ENCODE data around the gene PLEKHO2. TPM values are rescaled to one million over a fixed set of nuclear protein-coding genes. Genes with fewer than 3 reads are reported as not detected.

The PLEKHO2 gene
- total RNA-seq, 2 donors from 2014 or later, result 8.6 to 31.8 TPM

DNA sequence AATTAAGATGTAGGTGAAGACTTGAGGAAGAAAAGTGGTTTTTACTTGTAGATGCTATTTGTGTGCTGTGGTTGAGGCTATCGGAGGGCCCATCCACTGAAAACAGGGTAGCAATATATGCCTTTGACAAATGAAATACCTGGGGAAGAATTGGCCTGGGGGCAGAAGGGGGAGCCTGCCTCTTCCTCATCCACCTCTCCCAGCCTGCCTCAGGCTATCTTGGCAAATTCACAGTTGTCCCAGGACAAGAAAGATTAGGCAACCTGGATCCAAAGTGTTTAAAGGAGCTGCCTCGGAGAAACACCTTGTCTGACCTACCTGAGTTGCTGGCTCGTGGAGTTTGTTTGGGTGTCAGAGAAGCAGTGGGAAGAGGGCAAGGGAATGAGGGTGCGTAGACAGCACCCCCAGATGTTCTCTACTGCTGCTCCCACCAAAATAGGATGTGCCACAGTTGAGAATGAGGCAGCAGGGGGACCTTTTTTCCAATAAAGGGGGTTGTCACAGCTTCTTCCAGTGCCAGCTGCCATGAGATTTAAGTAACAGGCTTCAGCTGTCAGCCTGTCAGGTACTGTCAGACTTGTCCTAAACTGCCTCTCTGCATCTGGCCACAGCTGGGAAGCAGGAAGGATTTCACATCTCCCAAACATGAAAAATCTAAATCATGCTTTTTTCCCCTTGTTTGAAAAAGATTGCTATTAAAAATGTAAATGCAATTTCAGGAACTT lies 9.2 kb downstream of the PLEKHO2 start:
- 71% methylated on average over 4 of the region's 4 CpGs for WGBS
- intact Hi-C loops (cut with DNase I), result no loop called here
- no peaks in the 10 kb centered on the region for H3K36me3 ChIP-seq
- H3K4me3 ChIP-seq, result no peak overlapping the region
- H3K9me3 ChIP-seq, result no peaks in the 10 kb centered on the region
- no peak for DNase-seq (ENCODE audit: low spot score)
- H3K4me1 ChIP-seq (replicated peaks), result no peaks in the 10 kb centered on the region
- TF ChIP-seq POLR2A (IDR thresholded peaks at IDR 0.05) (no peak), POLR2AphosphoS5 (IDR thresholded peaks at IDR 0.05) (no peak)
- TF ChIP-seq, protein P1, sequence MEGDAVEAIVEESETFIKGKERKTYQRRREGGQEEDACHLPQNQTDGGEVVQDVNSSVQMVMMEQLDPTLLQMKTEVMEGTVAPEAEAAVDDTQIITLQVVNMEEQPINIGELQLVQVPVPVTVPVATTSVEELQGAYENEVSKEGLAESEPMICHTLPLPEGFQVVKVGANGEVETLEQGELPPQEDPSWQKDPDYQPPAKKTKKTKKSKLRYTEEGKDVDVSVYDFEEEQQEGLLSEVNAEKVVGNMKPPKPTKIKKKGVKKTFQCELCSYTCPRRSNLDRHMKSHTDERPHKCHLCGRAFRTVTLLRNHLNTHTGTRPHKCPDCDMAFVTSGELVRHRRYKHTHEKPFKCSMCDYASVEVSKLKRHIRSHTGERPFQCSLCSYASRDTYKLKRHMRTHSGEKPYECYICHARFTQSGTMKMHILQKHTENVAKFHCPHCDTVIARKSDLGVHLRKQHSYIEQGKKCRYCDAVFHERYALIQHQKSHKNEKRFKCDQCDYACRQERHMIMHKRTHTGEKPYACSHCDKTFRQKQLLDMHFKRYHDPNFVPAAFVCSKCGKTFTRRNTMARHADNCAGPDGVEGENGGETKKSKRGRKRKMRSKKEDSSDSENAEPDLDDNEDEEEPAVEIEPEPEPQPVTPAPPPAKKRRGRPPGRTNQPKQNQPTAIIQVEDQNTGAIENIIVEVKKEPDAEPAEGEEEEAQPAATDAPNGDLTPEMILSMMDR (IDR thresholded peaks at IDR 0.05), result no peak
- H3K27ac ChIP-seq, result peak overlapping the region; percentile 6 to 38
- no peaks in the 10 kb centered on the region for H3K27me3 ChIP-seq (replicated peaks; ENCODE audit: insufficient read depth)

DNA sequence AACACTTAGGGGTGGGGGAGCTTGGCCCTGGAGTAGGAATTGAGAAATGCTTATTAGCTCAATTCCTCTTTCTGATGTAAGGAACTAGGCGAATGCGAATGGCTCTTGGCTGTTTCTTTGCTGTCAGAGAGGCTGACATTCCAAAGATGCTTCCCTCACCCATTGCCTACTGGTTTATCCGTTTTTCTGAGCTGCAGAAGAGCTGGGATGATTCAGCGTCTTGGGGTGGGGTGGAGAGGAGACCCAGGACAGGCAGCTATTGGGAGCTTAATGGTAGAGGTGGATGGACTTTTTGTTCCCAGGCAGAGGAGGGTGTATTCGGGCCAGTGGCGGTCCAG lies 9.8 kb downstream of the PLEKHO2 start:
- WGBS, result 43% methylated on average over 6 of the region's 6 CpGs
- DNase-seq (ENCODE audit: low spot score), result no peak
- Histone ChIP-seq H3K36me3 (no peaks in the 10 kb centered on the region), H3K27ac (peak overlapping the region; percentile 38 to 39), H3K9me3 (no peaks in the 10 kb centered on the region), H3K4me3 (no peak overlapping the region), H3K27me3 (replicated peaks; ENCODE audit: insufficient read depth) (no peaks in the 10 kb centered on the region), H3K4me1 (replicated peaks) (no peaks in the 10 kb centered on the region)
- intact Hi-C loops (cut with DNase I), result no loop called here
- TF ChIP-seq, protein P1 (IDR thresholded peaks at IDR 0.05), result no peak
- peak; percentile 19 for TF ChIP-seq POLR2AphosphoS5 (IDR thresholded peaks at IDR 0.05)

DNA sequence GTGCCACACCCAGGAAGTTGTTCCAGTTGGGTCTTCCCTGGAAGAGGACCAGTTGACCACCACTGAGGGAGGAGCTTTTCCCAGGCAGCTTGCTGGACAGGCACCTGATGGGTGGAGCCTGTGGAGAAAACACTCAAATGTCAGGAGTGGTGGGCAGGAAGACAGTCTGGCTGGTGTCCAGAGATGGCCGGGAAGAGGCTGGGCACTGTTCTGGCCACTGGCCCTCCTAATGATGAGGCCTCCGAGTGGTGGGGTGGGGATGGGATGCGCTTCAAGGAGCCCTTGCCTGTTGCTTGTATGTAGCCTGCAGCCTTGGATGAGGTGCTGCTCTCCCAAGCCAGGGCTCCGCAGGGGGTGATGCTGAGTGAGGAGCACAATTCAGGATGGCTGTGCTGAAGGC lies 12.3 kb downstream of the PLEKHO2 start:
- intact Hi-C loops (cut with DNase I), result no loop called here
- no peaks in the 10 kb centered on the region for H3K36me3 ChIP-seq
- no peaks in the 10 kb centered on the region for H3K9me3 ChIP-seq
- H3K27me3 ChIP-seq (replicated peaks; ENCODE audit: insufficient read depth), result no peaks in the 10 kb centered on the region
- H3K27ac ChIP-seq, result no peak overlapping the region
- no peak for DNase-seq (ENCODE audit: low spot score)
- H3K4me3 ChIP-seq, result no peak overlapping the region
- 66% methylated on average over 4 of the region's 4 CpGs for WGBS
- TF ChIP-seq POLR2AphosphoS5 (IDR thresholded peaks at IDR 0.05) (no peak), POLR2A (IDR thresholded peaks at IDR 0.05) (no peak)
- TF ChIP-seq, protein P1 (IDR thresholded peaks at IDR 0.05), result no peak
- no peaks in the 10 kb centered on the region for H3K4me1 ChIP-seq (replicated peaks)

DNA sequence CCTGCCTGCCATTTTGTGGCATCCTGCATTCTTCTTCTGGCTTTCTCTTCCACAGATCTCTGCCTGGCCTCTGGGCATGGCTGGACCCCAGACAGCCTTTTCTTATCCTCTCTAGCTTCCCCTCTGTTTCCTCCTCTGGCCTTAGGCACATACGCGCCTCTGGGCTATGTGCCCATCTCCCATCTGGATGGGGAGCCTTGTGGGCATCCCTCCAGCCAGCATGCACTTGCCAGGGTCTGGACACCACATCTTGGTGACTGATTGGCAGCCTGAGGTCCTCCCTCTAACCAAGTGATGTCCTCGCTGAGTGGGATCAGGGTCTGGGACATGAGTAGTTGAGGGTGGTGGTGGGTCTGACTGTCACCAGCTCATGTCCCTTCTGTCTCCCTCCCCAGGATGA lies 12.8 kb downstream of the PLEKHO2 start:
- Histone ChIP-seq H3K27ac (no peak overlapping the region), H3K4me1 (replicated peaks) (no peaks in the 10 kb centered on the region), H3K9me3 (no peaks in the 10 kb centered on the region), H3K36me3 (no peaks in the 10 kb centered on the region), H3K27me3 (replicated peaks; ENCODE audit: insufficient read depth) (no peaks in the 10 kb centered on the region), H3K4me3 (no peak overlapping the region)
- no peak for TF ChIP-seq POLR2A (IDR thresholded peaks at IDR 0.05)
- TF ChIP-seq, protein P1 (IDR thresholded peaks at IDR 0.05), result no peak
- no peak for TF ChIP-seq POLR2AphosphoS5 (IDR thresholded peaks at IDR 0.05)
- WGBS, result 62% methylated on average over 3 of the region's 3 CpGs
- DNase-seq (ENCODE audit: low spot score), result no peak
- intact Hi-C loops (cut with DNase I), result no loop called here
